Heart left ventricle (tissue), 16 donors: ENCODE data around the gene ZNF521. TPM values are rescaled to one million over a fixed set of nuclear protein-coding genes. Genes with fewer than 3 reads are reported as not detected.
A peak's percentile ranks its signal among the peaks of the same experiment; 100 is the strongest.

Source experiments
- ATAC-seq, 4 donors: fragments of 200-7000 bp; cut with Tn5 transposase; one replicate each; pipeline ENCODE4 v1.9.1; 2020 to 2022; ENCODE audit warnings: moderate library complexity in 4 of 4, mild to moderate bottlenecking in 3 of 4, moderate number of reproducible peaks in 1 of 4
- DNase-seq, 5 donors: peaks; one replicate each; pipeline ENCODE4 v3.0.0-alpha.2; 2020
- H3K27ac ChIP-seq, 12 donors: fragments of 200-600 bp; sonication (generic) in 4 of 12; one replicate each; pipeline versions ENCODE4 v1.5.0 to v1.8.0; 2016 to 2022; ENCODE audit warnings: mild to moderate bottlenecking in 2 of 12
- H3K27me3 ChIP-seq, 9 donors: fragments of 200-600 bp; sonication (generic) in 2 of 9; one replicate each; pipeline versions ENCODE4 v1.5.1 to v1.8.0; 2016 to 2022; ENCODE audit warnings: mild to moderate bottlenecking in 3 of 9
- H3K36me3 ChIP-seq, 9 donors: fragments of 200-600 bp; sonication (generic) in 2 of 9; one replicate each; pipeline versions ENCODE4 v1.5.0 to v1.8.0; 2018 to 2022; ENCODE audit warnings: mild to moderate bottlenecking in 2 of 9
- H3K4me1 ChIP-seq, 12 donors: fragments of 200-600 bp; sonication (generic) in 4 of 12; one replicate each; pipeline versions ENCODE4 v1.5.0 to v1.8.0; 2016 to 2022; ENCODE audit warnings: mild to moderate bottlenecking in 3 of 12
- H3K4me3 ChIP-seq, 12 donors: fragments of 200-600 bp; sonication (generic) in 4 of 12; one replicate each; pipeline versions ENCODE4 v1.5.0 to v1.8.0; 2017 to 2022; ENCODE audit warnings: mild to moderate bottlenecking in 9 of 12, moderate library complexity in 4 of 12
- H3K9me3 ChIP-seq, 12 donors: fragments of 200-600 bp; sonication (generic) in 4 of 12; one replicate each; pipeline versions ENCODE4 v1.5.0 to v1.8.0; 2016 to 2022; ENCODE audit warnings: mild to moderate bottlenecking in 1 of 12
- CTCF ChIP-seq, 12 donors: fragments of 200-600 bp; sonication (generic) in 4 of 12; IDR thresholded peaks; one replicate each; pipeline versions ENCODE4 v1.5.0 to v1.8.0; 2018 to 2022; ENCODE audit warnings: antibody characterized with exemption in 12 of 12, mild to moderate bottlenecking in 5 of 12
- POLR2A ChIP-seq, 2 donors: fragments of 450-650 bp; IDR thresholded peaks; one replicate each; pipeline ENCODE4 v1.6.1; 2017; ENCODE audit warnings: antibody characterized with exemption in 2 of 2, mild to moderate bottlenecking in 2 of 2, moderate library complexity in 2 of 2
- WGBS, 4 donors: extraction: QIAGEN DNeasy Blood & Tissue Kit in 2 of 4; methylation state at CpG; one replicate each; pipeline versions ENCODE4 v1.1.5 to v1.1.7; 2013 to 2018; 5-methylcytosine and 5-hydroxymethylcytosine counted together
- intact Hi-C, 10 donors: fragments of 100-400 bp; cut with DNase I; formaldehyde crosslinking; loops; one replicate each; pipeline versions ENCODE4 v1.11.1 to v1.14.2; 2022
- polyA plus RNA-seq, 2 donors: library from polyadenylated mRNA; stranded (reverse); fragments of 200-250 nt; gene quantifications; one replicate each; pipeline ENCODE4 v1.2.3, GENCODE V29; 2013
- total RNA-seq, 9 donors: library from RNA; depleted of rRNA in 2 of 9; stranded (reverse); fragments of >200 nt in 2 of 9; fragmentation: NEBNext Ultra II Directional in 3 of 9; extraction: Animal tissue kit (Norgen Biotek cat#: 25700) in 3 of 9; gene quantifications; one replicate each; pipeline versions ENCODE4 v1.1.0 to v1.2.4, GENCODE V29; 2016 to 2023
- donor health status: ischemic (EF 13 %, LVEDD 7.1; RV severe dilation, severe dysfunction).
- donor health status: healthy with polysubstance abuse.
- donor health status: DM: no; HTN: yes; CAD: no.
- donor health status: DM: no; HTN: no; CAD: no.
- donor health status: ischemic (EF 25% LVEDD 6.9; RV normal size, moderate dysfunction).
- donor health status: ischemic (EF 25% LVEDD 5.7; RV mildly dilated, moderate dysfunction).
- donor health status: healthy.
- donor health status: DM: yes; HTN: yes; CAD: no.
- donor health status: ischemic (EF 35%, LVEDD 5.7; RV mildly dilated, moderate dysfunction).
- donor health status: nonischemic (EF 11% LVEDD 7.7; RV severe dilation, severe dysfunction).
- donor health status: DM: yes; HTN: yes; CAD: no.
- donor health status: PGD.
- donor health status: ischemic (EF 29% LVEDD 5.4; RV normal size, mild dysfunction).
- donor health status: nonischemic (EF 23%, LVEDD 6.1; RV moderate dilation, normal function).

ZNF521 gene
- total and polyA plus RNA-seq, 11 donors: 1.5 to 24.4 (median 14.9) TPM

GRCh38 chr18:25080211-25080610 is 271.8 kb downstream of the ZNF521 start:
- no peaks in the 10 kb centered on the region for H3K9me3 ChIP-seq
- no peaks in the 10 kb centered on the region for H3K27me3 ChIP-seq
- H3K4me3 ChIP-seq: no peak overlapping the region
- intact Hi-C loops: loop anchor here in 1 of 10 donors (10.0 kb wide), 1 partner anchor 45 kb away; no protein-coding TSS in a partner anchor
- no peak for TF ChIP-seq CTCF (IDR thresholded peaks at IDR 0.05)
- TF ChIP-seq POLR2A (IDR thresholded peaks at IDR 0.05): no peak
- H3K27ac ChIP-seq: no peak overlapping the region
- peaks cover 0 to 15% (median 0%) of the 10 kb centered on the region in 9 donors for H3K36me3 ChIP-seq
- H3K4me1 ChIP-seq: no peaks in the 10 kb centered on the region
- ATAC-seq: no peak
- WGBS, 4 donors: 76 to 85% (median 77%) methylated on average over 10 of the region's 10 CpGs
- DNase-seq: no peak

GRCh38 chr18:25077944-25078723 is 273.8 kb downstream of the ZNF521 start:
- no peak for ATAC-seq
- intact Hi-C loops: loop anchor here in 1 of 10 donors (10.0 kb wide), 1 partner anchor 193 kb away; no protein-coding TSS in a partner anchor
- no peak overlapping the region for H3K27ac ChIP-seq
- no peaks in the 10 kb centered on the region for H3K9me3 ChIP-seq
- no peaks in the 10 kb centered on the region for H3K27me3 ChIP-seq
- peaks cover 0 to 11% (median 0%) of the 10 kb centered on the region in 9 donors for H3K36me3 ChIP-seq
- no peak for TF ChIP-seq CTCF (IDR thresholded peaks at IDR 0.05)
- no peak for TF ChIP-seq POLR2A (IDR thresholded peaks at IDR 0.05)
- 93 to 95% (median 94%) methylated on average over 18 of the region's 18 CpGs for WGBS, 4 donors
- H3K4me1 ChIP-seq: no peaks in the 10 kb centered on the region
- H3K4me3 ChIP-seq: no peak overlapping the region
- DNase-seq: no peak

GRCh38 chr18:25077038-25077943 is 274.7 kb downstream of the ZNF521 start:
- ATAC-seq: peak in 2 of 4 donors; percentile 33 to 34
- WGBS, 4 donors: 68 to 74% (median 70%) methylated on average over 19 of the region's 19 CpGs

More at GRCh38 chr18:25077038-25077943, 274.7 kb downstream of the ZNF521 start:
- H3K27me3 ChIP-seq: no peaks in the 10 kb centered on the region
- TF ChIP-seq CTCF (IDR thresholded peaks at IDR 0.05) (no peak), POLR2A (IDR thresholded peaks at IDR 0.05) (no peak)
- no peak overlapping the region for H3K27ac ChIP-seq
- peaks cover 0 to 11% (median 0%) of the 10 kb centered on the region in 9 donors for H3K36me3 ChIP-seq
- intact Hi-C loops: loop anchor here in 1 of 10 donors (10.0 kb wide), 1 partner anchor 192 kb away; no protein-coding TSS in a partner anchor
- H3K4me3 ChIP-seq: no peak overlapping the region
- no peaks in the 10 kb centered on the region for H3K9me3 ChIP-seq
- DNase-seq: no peak
- no peaks in the 10 kb centered on the region for H3K4me1 ChIP-seq
